Mesenchymal stem cell (in vitro differentiated cells and primary cell): Measurements from ENCODE around the gene RAB30.

Source experiments
- DNase-seq: peaks from one replicate; pipeline ENCODE4 v3.0.0-alpha.2; 2013
- H2AFZ ChIP-seq: one replicate; pipeline ENCODE4 v1.6.1; 2013; ENCODE audit warnings: low read depth, mild to moderate bottlenecking, control low read depth, inconsistent platforms, low read length, moderate library complexity
- H2AK5ac ChIP-seq: 2 replicates; pipeline ENCODE4 v1.6.1; 2013; ENCODE audit warnings: low read length, moderate library complexity, mild to moderate bottlenecking, inconsistent platforms; ENCODE audit not compliant: severe bottlenecking
- H2BK120ac ChIP-seq: one replicate; pipeline ENCODE4 v1.6.1; 2013; ENCODE audit warnings: low read depth, mild to moderate bottlenecking, inconsistent platforms, low read length, moderate library complexity
- H2BK12ac ChIP-seq, 2 experiments: one replicate each; pipeline ENCODE4 v1.6.1; 2013; ENCODE audit warnings: inconsistent platforms in 2 of 2, low read length in 2 of 2, mild to moderate bottlenecking in 2 of 2, moderate library complexity in 2 of 2, control low read depth in 1 of 2
- H2BK15ac ChIP-seq: one replicate; pipeline ENCODE4 v1.6.1; 2013; ENCODE audit warnings: mild to moderate bottlenecking, low read depth, inconsistent platforms; ENCODE audit not compliant: poor library complexity, severe bottlenecking
- H2BK5ac ChIP-seq: 2 replicates; pipeline ENCODE4 v1.6.1; 2013; ENCODE audit warnings: low read depth, mild to moderate bottlenecking, low read length, control low read depth, inconsistent platforms; ENCODE audit not compliant: poor library complexity, severe bottlenecking
- H3K14ac ChIP-seq, 2 experiments: one replicate each; pipeline ENCODE4 v1.6.1; 2013; ENCODE audit warnings: inconsistent platforms in 2 of 2, low read length in 2 of 2, control low read depth in 1 of 2, mild to moderate bottlenecking in 1 of 2, moderate library complexity in 1 of 2
- H3K18ac ChIP-seq, 2 experiments: one replicate each; pipeline ENCODE4 v1.6.1; 2013; ENCODE audit warnings: inconsistent platforms in 2 of 2, low read length in 2 of 2, control low read depth in 1 of 2, low read depth in 1 of 2, mild to moderate bottlenecking in 1 of 2
- H3K23ac ChIP-seq, 2 experiments: one replicate each; pipeline ENCODE4 v1.6.1; 2013; ENCODE audit warnings: inconsistent platforms in 2 of 2, low read length in 2 of 2, mild to moderate bottlenecking in 2 of 2, moderate library complexity in 2 of 2, control low read depth in 1 of 2
- H3K27ac ChIP-seq: 2 replicates; pipeline ENCODE4 v1.5.1; 2013; ENCODE audit warnings: mild to moderate bottlenecking, moderate library complexity, low read length, control low read depth, inconsistent platforms; ENCODE audit not compliant: poor library complexity, severe bottlenecking
- H3K27me3 ChIP-seq, 2 experiments: 2 replicates each; pipeline versions ENCODE4 v1.6.1 to v1.7.0; 2013; ENCODE audit warnings: low read length in 2 of 2, mild to moderate bottlenecking in 2 of 2, moderate library complexity in 2 of 2, control low read depth in 1 of 2, inconsistent platforms in 1 of 2; ENCODE audit not compliant: control insufficient read depth in 1 of 2, insufficient read depth in 1 of 2
- H3K36me3 ChIP-seq, 2 experiments: 2 replicates each; pipeline versions ENCODE4 v1.6.1 to v1.7.0; 2013; ENCODE audit warnings: low read length in 2 of 2, control low read depth in 1 of 2, inconsistent platforms in 1 of 2, low read depth in 1 of 2, mild to moderate bottlenecking in 1 of 2; ENCODE audit not compliant: insufficient read depth in 2 of 2, control insufficient read depth in 1 of 2
- H3K4ac ChIP-seq, 2 experiments: one replicate each; pipeline ENCODE4 v1.6.1; 2013; ENCODE audit warnings: inconsistent platforms in 2 of 2, low read length in 2 of 2, mild to moderate bottlenecking in 2 of 2, moderate library complexity in 2 of 2, control low read depth in 1 of 2, low read depth in 1 of 2
- H3K4me1 ChIP-seq: 2 replicates; pipeline ENCODE4 v1.6.1; 2013; ENCODE audit warnings: low read depth, low read length, control low read depth; ENCODE audit not compliant: control insufficient read depth, insufficient read depth
- H3K4me2 ChIP-seq: 2 replicates; pipeline ENCODE4 v1.6.1; 2013; ENCODE audit warnings: low read length, mild to moderate bottlenecking, inconsistent platforms; ENCODE audit not compliant: poor library complexity, severe bottlenecking
- H3K4me3 ChIP-seq, 2 experiments: 2 replicates each; pipeline versions ENCODE4 v1.5.1 to v1.7.0; 2013; ENCODE audit warnings: low read length in 2 of 2, mild to moderate bottlenecking in 2 of 2, control low read depth in 1 of 2, low read depth in 1 of 2; ENCODE audit not compliant: insufficient read depth in 1 of 2
- H3K79me1 ChIP-seq: replicated peaks from 2 replicates; pipeline ENCODE4 v1.6.1; 2013; ENCODE audit warnings: mild to moderate bottlenecking, control low read depth, low read length, inconsistent platforms; ENCODE audit not compliant: poor library complexity, severe bottlenecking
- H3K9ac ChIP-seq: 2 replicates; pipeline ENCODE4 v1.7.0; 2013; ENCODE audit warnings: mild to moderate bottlenecking, low read length, moderate library complexity
- H3K9me3 ChIP-seq: 2 replicates; pipeline ENCODE4 v1.7.0; 2013; ENCODE audit warnings: mild to moderate bottlenecking, low read length; ENCODE audit not compliant: control insufficient read depth
- H4K8ac ChIP-seq: one replicate; pipeline ENCODE4 v1.6.1; 2013; ENCODE audit warnings: inconsistent platforms, mild to moderate bottlenecking, low read length, moderate library complexity
- H4K91ac ChIP-seq: one replicate; pipeline ENCODE4 v1.6.1; 2013; ENCODE audit warnings: mild to moderate bottlenecking, low read length, inconsistent platforms
- WGBS: methylation state at CpG from one replicate; pipeline ENCODE4 v1.1.7; 2013; ENCODE audit warnings: mixed read lengths; 5-methylcytosine and 5-hydroxymethylcytosine counted together

RAB30 gene

GRCh38 chr11:83092488-83093384, 21.0 kb upstream of the RAB30 start:
- Histone ChIP-seq H3K23ac (no peak overlapping the region), H3K9me3 (no peaks in the 10 kb centered on the region), H4K91ac (no peak overlapping the region), H2BK5ac (no peak overlapping the region), H3K79me1 (no peaks in the 10 kb centered on the region), H3K27me3 (no peaks in the 10 kb centered on the region), H3K4me1 (no peaks in the 10 kb centered on the region), H3K36me3 (no peaks in the 10 kb centered on the region), H3K9ac (no peak overlapping the region), H4K8ac (no peak overlapping the region), H2AFZ (no peak overlapping the region), H2BK12ac (no peak overlapping the region), H3K4me3 (no peak overlapping the region), H3K14ac (no peak overlapping the region), H2BK15ac (no peak overlapping the region), H3K18ac (no peak overlapping the region), H3K4ac (no peak overlapping the region), H2AK5ac (no peak overlapping the region), H3K27ac (no peak overlapping the region), H2BK120ac (no peak overlapping the region), H3K4me2 (no peak overlapping the region)
- DNase-seq: peak; percentile 45
- WGBS: 75% methylated on average over 1 of the region's 2 CpGs

- no peaks in the 10 kb centered on the region for H3K9me3 ChIP-seq
- no peak overlapping the region for H4K8ac ChIP-seq
- no peak overlapping the region for H2BK15ac ChIP-seq
- H2BK5ac ChIP-seq: no peak overlapping the region
- no peaks in the 10 kb centered on the region for H3K36me3 ChIP-seq
- 95% methylated on average over 2 of the region's 2 CpGs for WGBS
- no peak overlapping the region for H2AFZ ChIP-seq
- H3K14ac ChIP-seq: no peak overlapping the region
- no peak overlapping the region for H4K91ac ChIP-seq
- H3K4me2 ChIP-seq: no peak overlapping the region
- H3K9ac ChIP-seq: no peak overlapping the region
- no peak overlapping the region for H3K4ac ChIP-seq
- H3K79me1 ChIP-seq: no peaks in the 10 kb centered on the region
- DNase-seq: no peak
- no peak overlapping the region for H3K18ac ChIP-seq
- H3K4me3 ChIP-seq: no peak overlapping the region
- no peak overlapping the region for H3K27ac ChIP-seq
- H2AK5ac ChIP-seq: no peak overlapping the region
- no peaks in the 10 kb centered on the region for H3K4me1 ChIP-seq
- no peak overlapping the region for H2BK12ac ChIP-seq
- no peaks in the 10 kb centered on the region for H3K27me3 ChIP-seq
- H2BK120ac ChIP-seq: no peak overlapping the region
- no peak overlapping the region for H3K23ac ChIP-seq
Measured at GRCh38 chr11:83088965-83089364, 17.3 kb upstream of the RAB30 start.

- Histone ChIP-seq H2BK12ac (no peak overlapping the region), H4K8ac (no peak overlapping the region), H3K79me1 (peaks cover 2% of the 10 kb centered on the region), H3K14ac (no peak overlapping the region), H3K4me1 (no peaks in the 10 kb centered on the region), H3K18ac (no peak overlapping the region), H3K4me2 (no peak overlapping the region), H2BK120ac (no peak overlapping the region), H2AFZ (no peak overlapping the region), H3K27me3 (no peaks in the 10 kb centered on the region), H3K36me3 (peaks cover 3 to 5% of the 10 kb centered on the region in 2 experiments), H3K4me3 (no peak overlapping the region), H2BK5ac (no peak overlapping the region), H3K4ac (no peak overlapping the region), H3K9ac (no peak overlapping the region), H3K9me3 (no peaks in the 10 kb centered on the region), H2AK5ac (no peak overlapping the region), H4K91ac (no peak overlapping the region), H3K27ac (no peak overlapping the region), H3K23ac (no peak overlapping the region), H2BK15ac (no peak overlapping the region)
- no peak for DNase-seq
- 60% methylated on average over 1 of the region's 2 CpGs for WGBS
Measured at GRCh38 chr11:83087035-83087434, 15.3 kb upstream of the RAB30 start.

- 97% methylated on average over 5 of the region's 5 CpGs for WGBS
- H3K27me3 ChIP-seq: no peaks in the 10 kb centered on the region
Measured at GRCh38 chr11:83079820-83080219, 8.1 kb upstream of the RAB30 start.

More at GRCh38 chr11:83079820-83080219, 8.1 kb upstream of the RAB30 start:
- peaks cover 11% of the 10 kb centered on the region for H3K79me1 ChIP-seq
- H3K9ac ChIP-seq: no peak overlapping the region
- H2BK120ac ChIP-seq: no peak overlapping the region
- no peak overlapping the region for H2BK15ac ChIP-seq
- no peak overlapping the region for H2BK12ac ChIP-seq
- no peak overlapping the region for H3K27ac ChIP-seq
- H3K4me2 ChIP-seq: no peak overlapping the region
- no peak overlapping the region for H3K14ac ChIP-seq
- no peak overlapping the region for H3K4me3 ChIP-seq
- no peak overlapping the region for H3K4ac ChIP-seq
- H3K23ac ChIP-seq: no peak overlapping the region
- H4K8ac ChIP-seq: no peak overlapping the region
- peak overlapping the region in 1 of 2 experiments; percentile 52 for H3K18ac ChIP-seq
- H2AFZ ChIP-seq: no peak overlapping the region
- H3K9me3 ChIP-seq: no peaks in the 10 kb centered on the region
- no peak overlapping the region for H2BK5ac ChIP-seq
- H3K36me3 ChIP-seq: peaks cover 8 to 47% of the 10 kb centered on the region in 2 experiments
- no peaks in the 10 kb centered on the region for H3K4me1 ChIP-seq
- H2AK5ac ChIP-seq: no peak overlapping the region
- no peak overlapping the region for H4K91ac ChIP-seq
- no peak for DNase-seq
